Measurements from ENCODE around the gene PRKAR2B. TPM values are rescaled to one million over a fixed set of nuclear protein-coding genes. Genes with fewer than 3 reads are reported as not detected.

PRKAR2B gene
- total and polyA plus RNA-seq, 4 donors, result 3.5 to 15.0 (median 5.8) TPM

- DNase-seq (no peak), ATAC-seq (ENCODE audit: insufficient read depth, low FRiP score) (no peak)
- TF ChIP-seq CTCF (IDR thresholded peaks at IDR 0.05; ENCODE audit: control extremely low read depth, extremely low read depth), result no peak
- H3K9me3 ChIP-seq (ENCODE audit: control insufficient read depth in 4 of 4, insufficient read depth in 3 of 4, low read length in 3 of 4), result no peaks in the 10 kb centered on the region
- H3K27ac ChIP-seq (ENCODE audit: low read depth in 1 of 2, low read length in 1 of 2), result no peak overlapping the region
- H3K4me1 ChIP-seq (ENCODE audit: control insufficient read depth in 5 of 5, insufficient read depth in 5 of 5, low read length in 5 of 5), result peaks cover 0 to 16% (median 5%) of the 10 kb centered on the region in 5 donors
- H3K27me3 ChIP-seq (ENCODE audit: control insufficient read depth in 3 of 3, insufficient read depth in 3 of 3, low read length in 2 of 3), result no peaks in the 10 kb centered on the region
- no peak overlapping the region for H3K4me3 ChIP-seq
- WGBS, 2 donors, result 84 to 96% methylated on average over 4 of the region's 4 CpGs
- H3K36me3 ChIP-seq (ENCODE audit: control insufficient read depth in 4 of 4, insufficient read depth in 4 of 4, low read length in 4 of 4), result no peaks in the 10 kb centered on the region
- H3K9ac ChIP-seq (ENCODE audit: insufficient read depth in 1 of 2, low read length in 2 of 2), result no peak overlapping the region
These were observed 4.4 kb downstream of the PRKAR2B start for GRCh38 chr7:107048783-107049418.

GRCh38 chr7:107049480-107049879, 5.0 kb downstream of the PRKAR2B start:
- H3K4me1 ChIP-seq (ENCODE audit: control insufficient read depth in 5 of 5, insufficient read depth in 5 of 5, low read length in 5 of 5), result peaks cover 0 to 16% (median 3%) of the 10 kb centered on the region in 5 donors
- H3K27ac ChIP-seq (ENCODE audit: low read depth in 1 of 2, low read length in 1 of 2), result no peak overlapping the region
- no peaks in the 10 kb centered on the region for H3K27me3 ChIP-seq (ENCODE audit: control insufficient read depth in 3 of 3, insufficient read depth in 3 of 3, low read length in 2 of 3)
- H3K4me3 ChIP-seq, result no peak overlapping the region
- ATAC-seq (ENCODE audit: insufficient read depth, low FRiP score) (no peak), DNase-seq (no peak)
- H3K9me3 ChIP-seq (ENCODE audit: control insufficient read depth in 4 of 4, insufficient read depth in 3 of 4, low read length in 3 of 4), result no peaks in the 10 kb centered on the region
- 90 to 95% methylated on average over 1 of the region's 1 CpG for WGBS, 2 donors
- H3K9ac ChIP-seq (ENCODE audit: insufficient read depth in 1 of 2, low read length in 2 of 2), result no peak overlapping the region
- TF ChIP-seq CTCF (IDR thresholded peaks at IDR 0.05; ENCODE audit: control extremely low read depth, extremely low read depth), result no peak
- H3K36me3 ChIP-seq (ENCODE audit: control insufficient read depth in 4 of 4, insufficient read depth in 4 of 4, low read length in 4 of 4), result no peaks in the 10 kb centered on the region

GRCh38 chr7:107049971-107050532, 5.5 kb downstream of the PRKAR2B start:
- Histone ChIP-seq H3K4me1 (ENCODE audit: control insufficient read depth in 5 of 5, insufficient read depth in 5 of 5, low read length in 5 of 5) (peaks cover 0 to 16% (median 3%) of the 10 kb centered on the region in 5 donors), H3K4me3 (no peak overlapping the region), H3K9me3 (ENCODE audit: control insufficient read depth in 4 of 4, insufficient read depth in 3 of 4, low read length in 3 of 4) (no peaks in the 10 kb centered on the region), H3K36me3 (ENCODE audit: control insufficient read depth in 4 of 4, insufficient read depth in 4 of 4, low read length in 4 of 4) (no peaks in the 10 kb centered on the region), H3K9ac (ENCODE audit: insufficient read depth in 1 of 2, low read length in 2 of 2) (no peak overlapping the region), H3K27ac (ENCODE audit: low read depth in 1 of 2, low read length in 1 of 2) (no peak overlapping the region), H3K27me3 (ENCODE audit: control insufficient read depth in 3 of 3, insufficient read depth in 3 of 3, low read length in 2 of 3) (no peaks in the 10 kb centered on the region)
- DNase-seq (no peak), ATAC-seq (ENCODE audit: insufficient read depth, low FRiP score) (no peak)
- no peak for TF ChIP-seq CTCF (IDR thresholded peaks at IDR 0.05; ENCODE audit: control extremely low read depth, extremely low read depth)
- WGBS, 2 donors, result 88% methylated on average over 1 of the region's 1 CpG
